GM21381 (cell line): ENCODE data around the gene C19orf18.

Source experiments
- ATAC-seq: cut with Tn5 transposase; IDR thresholded peaks from one replicate; pipeline ENCODE4 v1.9.1; 2021; ENCODE audit warnings: mild to moderate bottlenecking, moderate library complexity; ENCODE audit not compliant: unreplicated experiment

C19orf18 gene

GRCh38 chr19:57949296-57949695 is 25.0 kb downstream of the C19orf18 start:
- ATAC-seq = no peak

GRCh38 chr19:57947419-57948134 is 26.8 kb downstream of the C19orf18 start, which contains the start of gene ZNF256:
Gene ZNF256 (minus strand): TSS chr19:57947706. CDS start chr19:57947474, 232 bp downstream.
- ATAC-seq = peak; percentile 86

- ATAC-seq = peak; percentile 17
Measured at GRCh38 chr19:57947088-57947418, 27.3 kb downstream of the C19orf18 start.

GRCh38 chr19:57946316-57946715 is 28.0 kb downstream of the C19orf18 start:
- ATAC-seq = no peak

- no peak for ATAC-seq
Measured at GRCh38 chr19:57941593-57941992, 32.7 kb downstream of the C19orf18 start.

GRCh38 chr19:57935731-57936130 is 38.6 kb downstream of the C19orf18 start:
- ATAC-seq = no peak

GRCh38 chr19:57934820-57935665 is 39.3 kb downstream of the C19orf18 start, which contains the start of gene ZNF418:
Gene ZNF418 (minus strand): TSS chr19:57935402. CDS start chr19:57933822, 1,580 bp downstream.
- no peak for ATAC-seq

GRCh38 chr19:57927587-57927986 is 46.7 kb downstream of the C19orf18 start:
- ATAC-seq = no peak

- ATAC-seq = peak; percentile 97
Measured at GRCh38 chr19:57916168-57916995, 58.0 kb downstream of the C19orf18 start, which contains the start of gene ZNF417. Gene ZNF417 (minus strand): TSS chr19:57916592. CDS start chr19:57916411, 181 bp downstream.

GRCh38 chr19:57914531-57914930 is 59.8 kb downstream of the C19orf18 start:
- no peak for ATAC-seq
